ENCODE results near the gene FMNL1.

Gene FMNL1

GRCh38 chr17:45186801-45187354, 34.8 kb upstream of the FMNL1 start:
- Histone ChIP-seq H3K27ac (no peak overlapping the region), H3K4me3 (no peak overlapping the region)
- TF ChIP-seq CTCF (IDR thresholded peaks at IDR 0.05) = no peak
- DNase-seq (ENCODE audit: low spot score) = no peak

GRCh38 chr17:45189009-45189408, 32.7 kb upstream of the FMNL1 start:
- Histone ChIP-seq H3K27ac (no peak overlapping the region), H3K4me3 (no peak overlapping the region)
- TF ChIP-seq CTCF (IDR thresholded peaks at IDR 0.05) = no peak
- DNase-seq (ENCODE audit: low spot score) = no peak

- Histone ChIP-seq H3K4me3 (no peak overlapping the region), H3K27ac (no peak overlapping the region)
- DNase-seq (ENCODE audit: low spot score) = no peak
- TF ChIP-seq CTCF (IDR thresholded peaks at IDR 0.05) = no peak
These were observed 31.0 kb upstream of the FMNL1 start for GRCh38 chr17:45190503-45191255.

GRCh38 chr17:45195424-45195823, 26.3 kb upstream of the FMNL1 start:
- Histone ChIP-seq H3K4me3 (no peak overlapping the region), H3K27ac (no peak overlapping the region)
- no peak for DNase-seq (ENCODE audit: low spot score)
- no peak for TF ChIP-seq CTCF (IDR thresholded peaks at IDR 0.05)

- Histone ChIP-seq H3K27ac (peak overlapping the region in 1 of 2 donors; percentile 48), H3K4me3 (no peak overlapping the region)
- no peak for DNase-seq (ENCODE audit: low spot score)
- TF ChIP-seq CTCF (IDR thresholded peaks at IDR 0.05) = no peak
These were observed 24.6 kb upstream of the FMNL1 start for GRCh38 chr17:45197108-45197507.

GRCh38 chr17:45197555-45198334, 23.9 kb upstream of the FMNL1 start:
- DNase-seq (ENCODE audit: low spot score) = peak; percentile 94
- TF ChIP-seq CTCF (IDR thresholded peaks at IDR 0.05) = peak; percentile 99
- peak overlapping the region; percentile 48 to 50 for H3K27ac ChIP-seq
- peak overlapping the region; percentile 52 for H3K4me3 ChIP-seq
